Memory B cell (primary cell): ENCODE measurements around the gene RPS15A.
"Not testable (repeated sequence)": the region's sequence is repeated elsewhere in the genome, so short reads cannot be mapped to it uniquely, and the experiment has no call there.

Source experiments
- ATAC-seq: fragments of 150-1000 bp; cut with Tn5 transposase; 2 replicates; pipeline ENCODE4 v1.10.0; 2021; ENCODE audit warnings: low read depth, mild to moderate bottlenecking, moderate library complexity
- DNase-seq, 2 donors: peaks; one replicate each; pipeline ENCODE4 v3.0.0; 2022; ENCODE audit warnings: low spot score in 2 of 2
- H3K27ac Mint-ChIP-seq: one replicate; pipeline ENCODE4 v1.8.0; 2022; ENCODE audit warnings: mild to moderate bottlenecking, moderate library complexity, mixed read lengths
- H3K27me3 Mint-ChIP-seq: one replicate; pipeline ENCODE4 v1.8.0; 2022; ENCODE audit warnings: mixed read lengths
- H3K36me3 Mint-ChIP-seq: one replicate; pipeline ENCODE4 v1.8.0; 2022; ENCODE audit warnings: mild to moderate bottlenecking, mixed read lengths
- H3K4me1 Mint-ChIP-seq: one replicate; pipeline ENCODE4 v1.8.0; 2022; ENCODE audit warnings: mixed read lengths
- H3K4me3 Mint-ChIP-seq: one replicate; pipeline ENCODE4 v1.8.0; 2022; ENCODE audit warnings: mild to moderate bottlenecking, moderate library complexity, mixed read lengths
- H3K9me3 Mint-ChIP-seq: one replicate; pipeline ENCODE4 v1.8.0; 2022; ENCODE audit warnings: mixed read lengths

RPS15A gene

DNA sequence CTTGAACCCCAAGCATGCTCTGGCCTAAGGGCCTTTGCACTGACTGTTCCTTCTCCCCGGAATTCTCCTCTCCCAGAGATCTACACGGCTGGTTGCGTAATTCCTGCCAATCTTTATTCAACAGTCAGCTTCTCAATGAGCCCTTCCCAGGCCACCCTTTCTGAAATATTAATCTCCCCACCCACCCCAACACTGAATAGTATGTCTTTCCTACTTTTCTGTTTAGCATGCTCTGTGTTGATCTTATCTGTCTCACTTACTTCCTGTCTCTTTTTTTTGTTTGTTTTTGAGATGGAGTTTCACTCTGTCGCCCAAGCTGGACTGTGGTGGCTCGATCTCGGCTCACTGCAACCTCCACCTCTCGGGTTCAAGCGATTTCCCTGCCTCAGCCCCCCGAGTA is 33.5 kb downstream of the RPS15A start:
- not testable (repeated sequence) for H3K9me3 Mint-ChIP-seq, H3K36me3 Mint-ChIP-seq, ATAC-seq, DNase-seq, H3K4me3 Mint-ChIP-seq, H3K27me3 Mint-ChIP-seq
- H3K27ac Mint-ChIP-seq: peak overlapping the region; percentile 78
- H3K4me1 Mint-ChIP-seq: peaks cover 14% of the 10 kb centered on the region

DNA sequence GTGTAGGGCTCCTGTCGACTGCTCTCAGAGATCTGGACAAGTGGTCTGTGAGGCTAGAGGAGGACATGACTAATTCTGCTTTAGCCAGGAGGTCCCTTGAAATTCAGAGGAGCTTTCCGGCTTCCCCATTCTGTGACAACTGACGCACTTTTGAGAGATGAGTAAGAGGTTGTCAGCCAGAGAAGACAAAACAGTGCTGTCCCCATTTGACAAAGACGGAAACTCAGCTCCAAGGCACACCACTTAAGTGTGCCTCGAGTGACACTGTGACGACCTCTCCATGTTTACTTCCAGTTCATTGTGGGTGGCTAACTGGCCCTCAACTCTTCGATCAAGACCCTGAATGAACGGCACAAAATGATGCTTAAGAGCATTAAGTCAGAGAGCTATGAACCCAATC is 47.3 kb downstream of the RPS15A start:
- not testable (repeated sequence) for H3K4me1 Mint-ChIP-seq

DNA sequence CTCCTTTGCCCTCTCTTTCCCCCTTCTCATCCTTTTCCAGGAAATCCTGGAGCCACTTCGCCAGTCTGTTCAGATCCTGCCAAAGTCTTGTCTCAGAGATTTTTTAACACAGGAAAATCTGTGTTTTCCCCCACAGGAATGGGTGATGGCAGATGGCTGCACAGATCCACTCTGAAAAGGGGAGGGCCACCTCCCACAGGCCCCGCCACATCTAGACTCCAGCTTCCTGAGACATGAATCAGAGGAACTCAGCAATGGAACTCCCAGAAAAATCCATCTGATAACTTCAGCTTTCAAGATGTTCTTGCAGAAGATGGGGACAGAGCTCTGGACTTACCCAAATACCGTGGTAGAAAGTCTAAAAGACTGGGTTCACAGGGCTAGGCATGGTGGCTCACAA is 50.1 kb downstream of the RPS15A start:
- not testable (repeated sequence) for H3K27ac Mint-ChIP-seq

More for the DNA sequence above, 47.3 kb downstream of the RPS15A start:
- not testable (repeated sequence) for H3K27me3 Mint-ChIP-seq, H3K36me3 Mint-ChIP-seq, H3K4me3 Mint-ChIP-seq, DNase-seq, H3K27ac Mint-ChIP-seq, ATAC-seq, H3K9me3 Mint-ChIP-seq

DNA sequence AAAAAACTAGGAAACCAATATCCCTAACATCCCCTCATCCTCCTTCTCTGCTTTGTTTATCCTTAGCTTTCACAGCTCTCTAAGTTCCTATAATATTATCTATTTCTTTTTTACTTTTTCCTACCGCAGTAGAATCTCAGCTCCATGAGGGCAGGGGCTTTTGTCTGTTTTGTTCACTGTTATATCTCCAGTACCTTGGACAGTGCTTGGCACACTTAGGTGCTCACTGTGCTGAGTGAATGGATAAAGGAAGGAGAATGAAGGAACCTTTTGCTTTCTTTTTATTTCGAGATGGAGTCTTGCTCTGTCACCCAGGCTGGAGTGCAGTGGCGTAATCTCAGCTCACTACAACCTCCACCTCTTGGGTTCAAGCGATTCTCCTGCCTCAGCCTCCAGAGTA is 51.4 kb downstream of the RPS15A start:
- ATAC-seq, H3K4me3 Mint-ChIP-seq, H3K36me3 Mint-ChIP-seq, H3K27me3 Mint-ChIP-seq, H3K9me3 Mint-ChIP-seq, H3K4me1 Mint-ChIP-seq, DNase-seq, H3K27ac Mint-ChIP-seq: not testable (repeated sequence)

More for the DNA sequence above, 50.1 kb downstream of the RPS15A start:
- DNase-seq, H3K27me3 Mint-ChIP-seq, H3K36me3 Mint-ChIP-seq, ATAC-seq, H3K4me1 Mint-ChIP-seq, H3K9me3 Mint-ChIP-seq, H3K4me3 Mint-ChIP-seq: not testable (repeated sequence)

DNA sequence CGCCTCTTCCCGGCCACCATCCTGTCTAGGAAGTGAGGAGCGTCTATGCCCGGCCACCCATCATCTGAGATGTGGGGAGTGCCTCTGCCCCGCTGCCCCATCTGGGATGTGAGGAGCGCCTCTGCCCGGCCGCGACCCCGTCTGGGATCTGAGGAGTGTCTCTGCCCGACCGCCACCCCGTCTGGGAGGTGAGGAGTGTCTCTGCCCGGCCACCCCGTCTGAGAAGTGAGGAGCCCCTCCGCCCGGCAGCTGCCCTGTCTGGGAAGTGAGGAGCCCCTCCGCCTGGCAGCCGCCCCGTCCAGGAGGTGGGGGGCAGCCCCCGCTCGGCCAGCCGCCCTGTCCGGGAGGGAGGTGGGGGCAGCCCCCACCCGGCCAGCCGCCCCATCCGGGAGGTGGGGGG is 55.9 kb downstream of the RPS15A start:
- H3K27ac Mint-ChIP-seq, ATAC-seq, H3K36me3 Mint-ChIP-seq, H3K4me3 Mint-ChIP-seq, H3K9me3 Mint-ChIP-seq, H3K27me3 Mint-ChIP-seq, H3K4me1 Mint-ChIP-seq, DNase-seq: not testable (repeated sequence)
